SK-N-SH treated with all-trans-retinoic acid at 6 μM for 48 hours (cell line): ENCODE results near the gene MCEMP1.

Experiments
- ATAC-seq: fragments of 200-7000 bp; cut with Tn5 transposase; 3 replicates; pipeline ENCODE4 v1.9.1; 2020; ENCODE audit warnings: mild to moderate bottlenecking, moderate library complexity
- ARNTL ChIP-seq: fragments of 450-650 bp; formaldehyde crosslinking; IDR thresholded peaks from 2 replicates; pipeline ENCODE4 v1.5.0; 2020; ENCODE audit warnings: low read depth, mild to moderate bottlenecking, moderate library complexity, borderline replicate concordance
- BACH2 ChIP-seq: fragments of 250-450 bp; sonication (Bioruptor Pico); IDR thresholded peaks from 2 replicates; pipeline ENCODE4 v1.9.0; 2021; ENCODE audit warnings: mild to moderate bottlenecking, borderline replicate concordance
- CSDC2 ChIP-seq: fragments of 250-450 bp; sonication (Bioruptor Pico); IDR thresholded peaks from 2 replicates; pipeline ENCODE4 v1.5.0; 2020; ENCODE audit warnings: mild to moderate bottlenecking, moderate library complexity
- ESRRG ChIP-seq: fragments of 250-450 bp; sonication (Bioruptor Pico); IDR thresholded peaks from 2 replicates; pipeline ENCODE4 v1.6.1; 2021; ENCODE audit warnings: mild to moderate bottlenecking
- ISL1 ChIP-seq: fragments of 250-450 bp; sonication (Bioruptor Pico); IDR thresholded peaks from 2 replicates; pipeline ENCODE4 v2.1.2; 2022; ENCODE audit warnings: mild to moderate bottlenecking, moderate library complexity
- OSR1 ChIP-seq: fragments of 250-450 bp; sonication (Bioruptor Pico); IDR thresholded peaks from 2 replicates; pipeline ENCODE4 v1.8.0; 2022; ENCODE audit warnings: moderate library complexity, mild to moderate bottlenecking, inconsistent platforms
- PPARA ChIP-seq: fragments of 250-450 bp; sonication (Bioruptor Pico); IDR thresholded peaks from 2 replicates; pipeline ENCODE4 v1.5.0; 2020; ENCODE audit warnings: mild to moderate bottlenecking, borderline replicate concordance
- RARB ChIP-seq: fragments of 250-450 bp; sonication (Bioruptor Pico); IDR thresholded peaks from 2 replicates; pipeline ENCODE4 v1.8.0; 2021; ENCODE audit warnings: mild to moderate bottlenecking, moderate library complexity
- SNAI2 ChIP-seq: fragments of 250-450 bp; sonication (Bioruptor Pico); IDR thresholded peaks from 2 replicates; pipeline ENCODE4 v1.5.0; 2020; ENCODE audit warnings: mild to moderate bottlenecking, moderate library complexity
- TCF4 ChIP-seq: fragments of 250-450 bp; sonication (Bioruptor Pico); IDR thresholded peaks from 2 replicates; pipeline ENCODE4 v1.8.0; 2021; ENCODE audit warnings: mild to moderate bottlenecking, moderate library complexity, borderline replicate concordance
- TOX ChIP-seq: fragments of 250-450 bp; sonication (Bioruptor Pico); IDR thresholded peaks from 2 replicates; pipeline ENCODE4 v1.8.0; 2021; ENCODE audit warnings: mild to moderate bottlenecking, moderate library complexity, borderline replicate concordance
- ZC3H10 ChIP-seq: fragments of 250-450 bp; sonication (Bioruptor Pico); IDR thresholded peaks from 2 replicates; pipeline ENCODE4 v1.5.1; 2021; ENCODE audit warnings: mild to moderate bottlenecking, moderate library complexity
- ZFP30 ChIP-seq: fragments of 450-650 bp; formaldehyde crosslinking; IDR thresholded peaks from 2 replicates; pipeline ENCODE4 v1.5.0; 2022; ENCODE audit warnings: mild to moderate bottlenecking, moderate library complexity
- ZNF565 ChIP-seq: fragments of 450-650 bp; formaldehyde crosslinking; conservative IDR thresholded peaks from 2 replicates; pipeline ENCODE4 v1.5.0; 2020; ENCODE audit warnings: low read depth, mild to moderate bottlenecking, moderate library complexity
- ZNF70 ChIP-seq: fragments of 450-650 bp; formaldehyde crosslinking; IDR thresholded peaks from 2 replicates; pipeline ENCODE4 v1.5.0; 2020; ENCODE audit warnings: mild to moderate bottlenecking, moderate library complexity
- TF ChIP-seq, protein P1 (sequence below): fragments of 250-450 bp; sonication (Bioruptor Pico); IDR thresholded peaks from 2 replicates; pipeline ENCODE4 v1.5.1; 2020; ENCODE audit warnings: low read depth, mild to moderate bottlenecking, moderate library complexity
- TF ChIP-seq, protein P2 (sequence below): fragments of 250-450 bp; sonication (Bioruptor Pico); IDR thresholded peaks from 2 replicates; pipeline ENCODE4 v1.8.0; 2021; ENCODE audit warnings: low read depth, mild to moderate bottlenecking, moderate library complexity, borderline replicate concordance
- TF ChIP-seq, protein P3 (sequence below): fragments of 250-450 bp; sonication (Bioruptor Pico); IDR thresholded peaks from 2 replicates; pipeline ENCODE4 v1.8.0; 2020; ENCODE audit warnings: mild to moderate bottlenecking, moderate library complexity, borderline replicate concordance
- TF ChIP-seq, protein P4 (sequence below): fragments of 250-450 bp; sonication (Bioruptor Pico); IDR thresholded peaks from 2 replicates; pipeline ENCODE4 v1.5.1; 2021; ENCODE audit warnings: mild to moderate bottlenecking, moderate library complexity
- TF ChIP-seq, protein P5 (sequence below): fragments of 250-450 bp; sonication (Bioruptor Pico); IDR thresholded peaks from 2 replicates; pipeline ENCODE4 v1.5.0; 2020; ENCODE audit warnings: mild to moderate bottlenecking, moderate library complexity

MCEMP1 gene

DNA sequence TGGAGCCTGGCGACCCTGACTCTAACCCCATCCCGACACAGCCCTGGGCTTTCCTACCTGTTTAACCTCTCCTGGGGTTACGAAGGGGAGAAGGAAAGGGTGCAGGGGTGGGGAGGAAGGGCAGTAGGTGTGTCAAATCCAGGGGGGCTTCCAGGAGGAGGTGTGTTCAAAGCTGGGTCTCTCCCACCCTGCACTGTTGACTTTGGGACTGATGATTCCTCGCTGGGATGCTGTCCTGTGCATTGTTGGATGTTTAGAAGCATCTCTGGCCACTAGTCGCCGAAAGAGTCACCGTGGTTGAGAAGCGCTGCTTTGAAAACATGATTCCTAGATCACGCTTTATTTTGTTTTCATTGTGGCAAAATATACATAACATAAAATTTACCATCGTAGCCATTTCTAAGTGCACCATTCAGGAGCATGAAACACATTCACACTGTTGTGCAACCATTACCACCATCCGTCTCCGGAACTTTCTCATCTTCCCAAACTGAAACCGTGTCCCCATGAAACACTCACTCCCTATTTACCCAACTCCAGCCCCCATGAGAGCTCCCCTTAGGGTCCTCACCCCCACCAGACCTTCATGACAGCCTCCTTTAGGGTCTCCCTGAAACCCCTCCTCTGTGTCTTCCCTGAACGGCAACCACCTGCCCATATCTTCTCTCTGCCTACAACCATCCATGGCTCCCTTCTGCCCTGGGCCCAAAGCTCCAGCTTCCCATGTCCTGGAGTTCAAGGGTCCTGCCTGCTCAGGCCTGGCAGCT, 29.5 kb downstream of the MCEMP1 start (continued):
- TF ChIP-seq, protein P1, sequence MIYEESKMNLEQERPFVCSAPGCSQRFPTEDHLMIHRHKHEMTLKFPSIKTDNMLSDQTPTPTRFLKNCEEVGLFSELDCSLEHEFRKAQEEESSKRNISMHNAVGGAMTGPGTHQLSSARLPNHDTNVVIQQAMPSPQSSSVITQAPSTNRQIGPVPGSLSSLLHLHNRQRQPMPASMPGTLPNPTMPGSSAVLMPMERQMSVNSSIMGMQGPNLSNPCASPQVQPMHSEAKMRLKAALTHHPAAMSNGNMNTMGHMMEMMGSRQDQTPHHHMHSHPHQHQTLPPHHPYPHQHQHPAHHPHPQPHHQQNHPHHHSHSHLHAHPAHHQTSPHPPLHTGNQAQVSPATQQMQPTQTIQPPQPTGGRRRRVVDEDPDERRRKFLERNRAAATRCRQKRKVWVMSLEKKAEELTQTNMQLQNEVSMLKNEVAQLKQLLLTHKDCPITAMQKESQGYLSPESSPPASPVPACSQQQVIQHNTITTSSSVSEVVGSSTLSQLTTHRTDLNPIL: no peak
- TF ChIP-seq ESRRG: no peak
- TF ChIP-seq PPARA (CRISPR knock-in tag): no peak
- TF ChIP-seq ZNF70 (CRISPR knock-in tag): no peak
- TF ChIP-seq OSR1 (CRISPR knock-in tag): no peak
- TF ChIP-seq CSDC2: no peak

DNA sequence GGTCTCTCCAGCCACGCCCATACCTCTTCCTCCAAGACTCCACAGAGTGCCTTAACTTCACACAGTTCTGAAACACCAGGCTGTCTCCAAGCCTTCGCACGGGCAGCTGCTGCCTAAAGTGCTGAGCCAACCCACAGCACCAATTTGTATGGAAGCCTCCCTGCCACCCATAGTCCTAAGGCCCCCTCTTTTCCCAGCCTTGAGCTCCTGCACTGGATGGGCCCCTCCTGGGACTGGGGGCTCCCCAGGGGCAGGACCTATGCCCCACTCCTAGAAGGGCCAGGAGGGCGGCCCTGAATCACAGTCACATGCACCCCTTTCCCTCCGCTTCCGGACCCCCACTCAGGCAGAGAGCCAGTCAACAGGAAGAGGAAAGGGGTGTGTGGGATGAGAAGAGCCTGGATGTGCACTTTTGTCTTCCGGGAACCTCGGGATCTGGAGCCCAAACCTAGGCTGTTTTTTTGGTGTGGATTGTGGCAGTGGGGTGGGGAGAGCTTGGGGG, 30.1 kb downstream of the MCEMP1 start:
- no peak for ATAC-seq
- TF ChIP-seq ZC3H10 (CRISPR knock-in tag) (no peak), TCF4 (CRISPR knock-in tag) (no peak), ZFP30 (CRISPR knock-in tag) (no peak), ZNF70 (CRISPR knock-in tag) (no peak), RARB (CRISPR knock-in tag) (no peak), TOX (CRISPR knock-in tag) (no peak), ESRRG (no peak), CSDC2 (no peak), ARNTL (CRISPR knock-in tag) (no peak), ZNF565 (CRISPR knock-in tag) (no peak), SNAI2 (CRISPR knock-in tag) (no peak), BACH2 (CRISPR knock-in tag) (no peak), ISL1 (CRISPR knock-in tag) (no peak), PPARA (CRISPR knock-in tag) (no peak)
- TF ChIP-seq, protein P2, sequence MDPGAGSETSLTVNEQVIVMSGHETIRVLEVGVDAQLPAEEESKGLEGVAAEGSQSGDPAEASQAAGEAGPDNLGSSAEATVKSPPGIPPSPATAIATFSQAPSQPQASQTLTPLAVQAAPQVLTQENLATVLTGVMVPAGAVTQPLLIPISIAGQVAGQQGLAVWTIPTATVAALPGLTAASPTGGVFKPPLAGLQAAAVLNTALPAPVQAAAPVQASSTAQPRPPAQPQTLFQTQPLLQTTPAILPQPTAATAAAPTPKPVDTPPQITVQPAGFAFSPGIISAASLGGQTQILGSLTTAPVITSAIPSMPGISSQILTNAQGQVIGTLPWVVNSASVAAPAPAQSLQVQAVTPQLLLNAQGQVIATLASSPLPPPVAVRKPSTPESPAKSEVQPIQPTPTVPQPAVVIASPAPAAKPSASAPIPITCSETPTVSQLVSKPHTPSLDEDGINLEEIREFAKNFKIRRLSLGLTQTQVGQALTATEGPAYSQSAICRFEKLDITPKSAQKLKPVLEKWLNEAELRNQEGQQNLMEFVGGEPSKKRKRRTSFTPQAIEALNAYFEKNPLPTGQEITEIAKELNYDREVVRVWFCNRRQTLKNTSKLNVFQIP (CRISPR knock-in tag): no peak
- TF ChIP-seq, protein P1: no peak
- TF ChIP-seq, protein P3, sequence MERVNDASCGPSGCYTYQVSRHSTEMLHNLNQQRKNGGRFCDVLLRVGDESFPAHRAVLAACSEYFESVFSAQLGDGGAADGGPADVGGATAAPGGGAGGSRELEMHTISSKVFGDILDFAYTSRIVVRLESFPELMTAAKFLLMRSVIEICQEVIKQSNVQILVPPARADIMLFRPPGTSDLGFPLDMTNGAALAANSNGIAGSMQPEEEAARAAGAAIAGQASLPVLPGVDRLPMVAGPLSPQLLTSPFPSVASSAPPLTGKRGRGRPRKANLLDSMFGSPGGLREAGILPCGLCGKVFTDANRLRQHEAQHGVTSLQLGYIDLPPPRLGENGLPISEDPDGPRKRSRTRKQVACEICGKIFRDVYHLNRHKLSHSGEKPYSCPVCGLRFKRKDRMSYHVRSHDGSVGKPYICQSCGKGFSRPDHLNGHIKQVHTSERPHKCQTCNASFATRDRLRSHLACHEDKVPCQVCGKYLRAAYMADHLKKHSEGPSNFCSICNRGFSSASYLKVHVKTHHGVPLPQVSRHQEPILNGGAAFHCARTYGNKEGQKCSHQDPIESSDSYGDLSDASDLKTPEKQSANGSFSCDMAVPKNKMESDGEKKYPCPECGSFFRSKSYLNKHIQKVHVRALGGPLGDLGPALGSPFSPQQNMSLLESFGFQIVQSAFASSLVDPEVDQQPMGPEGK: no peak
- TF ChIP-seq, protein P4, sequence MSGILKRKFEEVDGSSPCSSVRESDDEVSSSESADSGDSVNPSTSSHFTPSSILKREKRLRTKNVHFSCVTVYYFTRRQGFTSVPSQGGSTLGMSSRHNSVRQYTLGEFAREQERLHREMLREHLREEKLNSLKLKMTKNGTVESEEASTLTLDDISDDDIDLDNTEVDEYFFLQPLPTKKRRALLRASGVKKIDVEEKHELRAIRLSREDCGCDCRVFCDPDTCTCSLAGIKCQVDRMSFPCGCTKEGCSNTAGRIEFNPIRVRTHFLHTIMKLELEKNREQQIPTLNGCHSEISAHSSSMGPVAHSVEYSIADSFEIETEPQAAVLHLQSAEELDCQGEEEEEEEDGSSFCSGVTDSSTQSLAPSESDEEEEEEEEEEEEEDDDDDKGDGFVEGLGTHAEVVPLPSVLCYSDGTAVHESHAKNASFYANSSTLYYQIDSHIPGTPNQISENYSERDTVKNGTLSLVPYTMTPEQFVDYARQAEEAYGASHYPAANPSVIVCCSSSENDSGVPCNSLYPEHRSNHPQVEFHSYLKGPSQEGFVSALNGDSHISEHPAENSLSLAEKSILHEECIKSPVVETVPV (CRISPR knock-in tag): no peak
- TF ChIP-seq, protein P5, sequence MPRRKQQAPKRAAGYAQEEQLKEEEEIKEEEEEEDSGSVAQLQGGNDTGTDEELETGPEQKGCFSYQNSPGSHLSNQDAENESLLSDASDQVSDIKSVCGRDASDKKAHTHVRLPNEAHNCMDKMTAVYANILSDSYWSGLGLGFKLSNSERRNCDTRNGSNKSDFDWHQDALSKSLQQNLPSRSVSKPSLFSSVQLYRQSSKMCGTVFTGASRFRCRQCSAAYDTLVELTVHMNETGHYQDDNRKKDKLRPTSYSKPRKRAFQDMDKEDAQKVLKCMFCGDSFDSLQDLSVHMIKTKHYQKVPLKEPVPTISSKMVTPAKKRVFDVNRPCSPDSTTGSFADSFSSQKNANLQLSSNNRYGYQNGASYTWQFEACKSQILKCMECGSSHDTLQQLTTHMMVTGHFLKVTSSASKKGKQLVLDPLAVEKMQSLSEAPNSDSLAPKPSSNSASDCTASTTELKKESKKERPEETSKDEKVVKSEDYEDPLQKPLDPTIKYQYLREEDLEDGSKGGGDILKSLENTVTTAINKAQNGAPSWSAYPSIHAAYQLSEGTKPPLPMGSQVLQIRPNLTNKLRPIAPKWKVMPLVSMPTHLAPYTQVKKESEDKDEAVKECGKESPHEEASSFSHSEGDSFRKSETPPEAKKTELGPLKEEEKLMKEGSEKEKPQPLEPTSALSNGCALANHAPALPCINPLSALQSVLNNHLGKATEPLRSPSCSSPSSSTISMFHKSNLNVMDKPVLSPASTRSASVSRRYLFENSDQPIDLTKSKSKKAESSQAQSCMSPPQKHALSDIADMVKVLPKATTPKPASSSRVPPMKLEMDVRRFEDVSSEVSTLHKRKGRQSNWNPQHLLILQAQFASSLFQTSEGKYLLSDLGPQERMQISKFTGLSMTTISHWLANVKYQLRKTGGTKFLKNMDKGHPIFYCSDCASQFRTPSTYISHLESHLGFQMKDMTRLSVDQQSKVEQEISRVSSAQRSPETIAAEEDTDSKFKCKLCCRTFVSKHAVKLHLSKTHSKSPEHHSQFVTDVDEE (CRISPR knock-in tag): no peak
